HL-60 (cell line): ENCODE measurements around the gene PPP1R16B.

ENCODE experiments used
- DNase-seq, 2 experiments: peaks; one replicate each; pipeline ENCODE4 v3.0.0-alpha.2; 2010 to 2020; ENCODE audit warnings: low read depth in 1 of 2, low spot score in 1 of 2
- H3K27ac ChIP-seq: fragments of 250-450 bp; sonication (Bioruptor Pico); replicated peaks from 2 replicates; pipeline ENCODE4 v1.5.1; 2020; ENCODE audit warnings: mild to moderate bottlenecking, moderate library complexity
- H3K27me3 ChIP-seq: fragments of 250-450 bp; sonication (Bioruptor Pico); 2 replicates; pipeline ENCODE4 v1.5.1; 2021; ENCODE audit warnings: mild to moderate bottlenecking, moderate library complexity; ENCODE audit not compliant: insufficient read depth, poor library complexity, severe bottlenecking
- H3K4me3 ChIP-seq: replicated peaks from 2 replicates; pipeline ENCODE4 v1.5.1; 2011; ENCODE audit warnings: mild to moderate bottlenecking, control low read depth, low read length; ENCODE audit not compliant: insufficient read depth
- GABPA ChIP-seq: IDR thresholded peaks from 2 replicates; pipeline ENCODE4 v1.6.1; 2012; ENCODE audit warnings: low read depth
- POLR2AphosphoS5 ChIP-seq: IDR thresholded peaks from 2 replicates; pipeline ENCODE4 v1.6.1; 2012; ENCODE audit warnings: low read depth
- SPI1 ChIP-seq: IDR thresholded peaks from 2 replicates; pipeline ENCODE4 v1.6.1; 2012; ENCODE audit warnings: low read depth, mild to moderate bottlenecking, borderline replicate concordance
- TF ChIP-seq, protein P1 (sequence below): IDR thresholded peaks from one replicate; pipeline ENCODE4 v1.5.1; 2011; ENCODE audit warnings: low read length, control low read depth, inconsistent platforms; ENCODE audit not compliant: insufficient read depth
- TF ChIP-seq, protein P2 (sequence below): IDR thresholded peaks from 2 replicates; pipeline ENCODE4 v1.6.1; 2012; ENCODE audit warnings: low read depth; ENCODE audit not compliant: insufficient replicate concordance

The PPP1R16B gene

DNA sequence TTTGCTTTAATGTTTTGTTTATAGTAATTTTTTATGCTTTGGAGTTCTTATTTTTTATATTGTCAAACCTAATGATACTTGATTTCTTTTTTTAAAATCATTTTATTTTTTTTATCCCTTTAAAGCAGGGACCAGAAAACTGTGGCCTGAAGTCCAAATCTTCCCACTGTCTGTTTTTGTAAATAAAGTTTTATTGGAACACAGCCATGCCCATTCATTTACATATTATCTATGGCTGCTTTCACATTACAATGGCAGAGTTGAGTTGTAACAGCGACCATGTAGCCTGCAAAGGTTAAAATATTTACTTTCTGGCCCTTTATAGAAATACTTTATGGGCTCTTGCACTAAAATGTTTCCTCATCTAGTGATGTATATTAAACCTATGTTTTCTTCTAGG, 42.3 kb downstream of the PPP1R16B start:
- Histone ChIP-seq H3K27ac (no peak overlapping the region), H3K4me3 (no peak overlapping the region), H3K27me3 (peaks cover 2% of the 10 kb centered on the region)
- no peak for TF ChIP-seq SPI1
- TF ChIP-seq, protein P1, sequence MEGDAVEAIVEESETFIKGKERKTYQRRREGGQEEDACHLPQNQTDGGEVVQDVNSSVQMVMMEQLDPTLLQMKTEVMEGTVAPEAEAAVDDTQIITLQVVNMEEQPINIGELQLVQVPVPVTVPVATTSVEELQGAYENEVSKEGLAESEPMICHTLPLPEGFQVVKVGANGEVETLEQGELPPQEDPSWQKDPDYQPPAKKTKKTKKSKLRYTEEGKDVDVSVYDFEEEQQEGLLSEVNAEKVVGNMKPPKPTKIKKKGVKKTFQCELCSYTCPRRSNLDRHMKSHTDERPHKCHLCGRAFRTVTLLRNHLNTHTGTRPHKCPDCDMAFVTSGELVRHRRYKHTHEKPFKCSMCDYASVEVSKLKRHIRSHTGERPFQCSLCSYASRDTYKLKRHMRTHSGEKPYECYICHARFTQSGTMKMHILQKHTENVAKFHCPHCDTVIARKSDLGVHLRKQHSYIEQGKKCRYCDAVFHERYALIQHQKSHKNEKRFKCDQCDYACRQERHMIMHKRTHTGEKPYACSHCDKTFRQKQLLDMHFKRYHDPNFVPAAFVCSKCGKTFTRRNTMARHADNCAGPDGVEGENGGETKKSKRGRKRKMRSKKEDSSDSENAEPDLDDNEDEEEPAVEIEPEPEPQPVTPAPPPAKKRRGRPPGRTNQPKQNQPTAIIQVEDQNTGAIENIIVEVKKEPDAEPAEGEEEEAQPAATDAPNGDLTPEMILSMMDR = no peak
- TF ChIP-seq GABPA = no peak
- TF ChIP-seq POLR2AphosphoS5 = no peak
- TF ChIP-seq, protein P2, sequence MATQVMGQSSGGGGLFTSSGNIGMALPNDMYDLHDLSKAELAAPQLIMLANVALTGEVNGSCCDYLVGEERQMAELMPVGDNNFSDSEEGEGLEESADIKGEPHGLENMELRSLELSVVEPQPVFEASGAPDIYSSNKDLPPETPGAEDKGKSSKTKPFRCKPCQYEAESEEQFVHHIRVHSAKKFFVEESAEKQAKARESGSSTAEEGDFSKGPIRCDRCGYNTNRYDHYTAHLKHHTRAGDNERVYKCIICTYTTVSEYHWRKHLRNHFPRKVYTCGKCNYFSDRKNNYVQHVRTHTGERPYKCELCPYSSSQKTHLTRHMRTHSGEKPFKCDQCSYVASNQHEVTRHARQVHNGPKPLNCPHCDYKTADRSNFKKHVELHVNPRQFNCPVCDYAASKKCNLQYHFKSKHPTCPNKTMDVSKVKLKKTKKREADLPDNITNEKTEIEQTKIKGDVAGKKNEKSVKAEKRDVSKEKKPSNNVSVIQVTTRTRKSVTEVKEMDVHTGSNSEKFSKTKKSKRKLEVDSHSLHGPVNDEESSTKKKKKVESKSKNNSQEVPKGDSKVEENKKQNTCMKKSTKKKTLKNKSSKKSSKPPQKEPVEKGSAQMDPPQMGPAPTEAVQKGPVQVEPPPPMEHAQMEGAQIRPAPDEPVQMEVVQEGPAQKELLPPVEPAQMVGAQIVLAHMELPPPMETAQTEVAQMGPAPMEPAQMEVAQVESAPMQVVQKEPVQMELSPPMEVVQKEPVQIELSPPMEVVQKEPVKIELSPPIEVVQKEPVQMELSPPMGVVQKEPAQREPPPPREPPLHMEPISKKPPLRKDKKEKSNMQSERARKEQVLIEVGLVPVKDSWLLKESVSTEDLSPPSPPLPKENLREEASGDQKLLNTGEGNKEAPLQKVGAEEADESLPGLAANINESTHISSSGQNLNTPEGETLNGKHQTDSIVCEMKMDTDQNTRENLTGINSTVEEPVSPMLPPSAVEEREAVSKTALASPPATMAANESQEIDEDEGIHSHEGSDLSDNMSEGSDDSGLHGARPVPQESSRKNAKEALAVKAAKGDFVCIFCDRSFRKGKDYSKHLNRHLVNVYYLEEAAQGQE = no peak
- no peak for DNase-seq

DNA sequence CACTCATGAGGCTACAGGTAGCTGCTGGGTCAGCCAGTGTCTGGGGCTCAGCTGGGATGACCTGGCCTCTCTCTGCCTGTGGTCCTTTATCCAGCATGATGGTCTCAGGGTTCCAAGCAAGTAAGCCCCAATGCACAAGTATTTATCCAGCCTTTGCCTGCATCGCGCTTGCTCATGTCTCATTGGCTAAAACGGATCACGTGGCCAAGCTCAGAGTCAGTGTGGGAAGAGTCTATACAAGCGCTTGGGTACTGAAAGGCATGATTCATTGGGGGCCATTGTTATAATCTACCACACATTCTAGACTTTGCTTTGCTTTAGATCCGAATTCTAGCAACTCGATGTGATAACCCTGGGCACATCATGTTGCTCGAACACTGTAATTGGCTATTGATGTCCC, 48.3 kb downstream of the PPP1R16B start:
- DNase-seq = no peak
- Histone ChIP-seq H3K27ac (no peak overlapping the region), H3K27me3 (no peaks in the 10 kb centered on the region), H3K4me3 (no peak overlapping the region)
- TF ChIP-seq SPI1 (no peak), GABPA (no peak), POLR2AphosphoS5 (no peak)
- TF ChIP-seq, protein P2 = no peak
- TF ChIP-seq, protein P1 = no peak

DNA sequence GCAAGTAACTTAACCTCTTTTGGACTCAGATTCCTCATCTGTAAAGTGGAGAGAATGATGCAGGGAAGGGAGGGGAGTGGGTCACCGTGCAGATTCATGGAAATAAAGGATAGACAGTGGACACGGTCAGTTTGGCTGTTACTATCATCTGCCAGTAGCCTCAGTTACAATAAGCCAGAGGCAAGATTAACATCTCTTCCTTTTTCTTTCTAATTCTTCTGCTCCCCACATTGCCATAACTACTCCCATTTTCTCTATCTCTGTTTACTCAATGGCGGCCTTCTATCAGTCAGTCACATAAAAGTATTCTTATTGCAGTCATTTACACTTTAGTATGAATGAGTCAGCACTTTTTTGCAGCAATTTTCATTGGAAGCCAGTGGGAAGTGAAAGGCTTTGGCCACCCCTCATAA, 49.2 kb downstream of the PPP1R16B start:
- Histone ChIP-seq H3K4me3 (no peak overlapping the region), H3K27ac (no peak overlapping the region), H3K27me3 (no peaks in the 10 kb centered on the region)
- no peak for DNase-seq
- TF ChIP-seq SPI1 (no peak), GABPA (no peak), POLR2AphosphoS5 (no peak)
- TF ChIP-seq, protein P1 = no peak
- TF ChIP-seq, protein P2 = no peak
